Motor neuron (in vitro differentiated cells): ENCODE data around the gene CYP26A1. TPM values are rescaled to one million over a fixed set of nuclear protein-coding genes. Genes with fewer than 3 reads are reported as not detected.

Experiments used
- ATAC-seq, 8 experiments: fragments of 200-7000 bp; cut with Tn5 transposase; replicated peaks in 6 of 8; 2 replicates each; pipeline ENCODE4 v1.8.0; 2021; ENCODE audit warnings: mild to moderate bottlenecking in 8 of 8, moderate library complexity in 8 of 8
- H3K27ac ChIP-seq, 2 donors: fragments of 250-450 bp; sonication (Bioruptor Pico); 2 replicates each; pipeline ENCODE4 v1.9.0; 2021; ENCODE audit warnings: antibody characterized with exemption in 2 of 2, mild to moderate bottlenecking in 2 of 2, moderate library complexity in 1 of 2
- H3K4me1 ChIP-seq, 2 donors: fragments of 250-450 bp; sonication (Bioruptor Pico); replicated peaks in 1 of 2; 2 replicates each; pipeline ENCODE4 v1.6.1; 2021; ENCODE audit warnings: antibody characterized with exemption in 2 of 2, mild to moderate bottlenecking in 2 of 2, moderate library complexity in 1 of 2
- H3K4me3 ChIP-seq, 5 donors: fragments of 250-450 bp; sonication (Bioruptor Pico); 2 replicates each; pipeline ENCODE4 v1.9.0; 2021; ENCODE audit warnings: antibody characterized with exemption in 5 of 5, mild to moderate bottlenecking in 5 of 5, moderate library complexity in 4 of 5
- WGBS, 10 experiments: fragments of 450-650 bp; shearing (Covaris generic); methylation state at CpG; one replicate each; pipeline ENCODE4 v1.0.0; 2022; 5-methylcytosine and 5-hydroxymethylcytosine counted together
- in situ Hi-C, 9 experiments: fragments of 400-800 bp; cut with MboI; loops; one replicate each; pipeline ENCODE4 v1.15.0; 2021; ENCODE audit warnings: low sequenced_read_pairs in 9 of 9, low pct_unique_long_range_greater_than_20kb in 2 of 9; ENCODE audit not compliant: unreplicated experiment in 9 of 9
- total RNA-seq, 8 experiments: library from RNA; unstranded; fragments of 300-600 nt; gene quantifications; 2 replicates each; pipeline versions ENCODE4 v1.2.3 to v1.2.4, GENCODE V29; 2022

Gene CYP26A1
- total RNA-seq, 8 experiments from 2014 or later: 0.57 to 9.4 (median 2.8) TPM

DNA sequence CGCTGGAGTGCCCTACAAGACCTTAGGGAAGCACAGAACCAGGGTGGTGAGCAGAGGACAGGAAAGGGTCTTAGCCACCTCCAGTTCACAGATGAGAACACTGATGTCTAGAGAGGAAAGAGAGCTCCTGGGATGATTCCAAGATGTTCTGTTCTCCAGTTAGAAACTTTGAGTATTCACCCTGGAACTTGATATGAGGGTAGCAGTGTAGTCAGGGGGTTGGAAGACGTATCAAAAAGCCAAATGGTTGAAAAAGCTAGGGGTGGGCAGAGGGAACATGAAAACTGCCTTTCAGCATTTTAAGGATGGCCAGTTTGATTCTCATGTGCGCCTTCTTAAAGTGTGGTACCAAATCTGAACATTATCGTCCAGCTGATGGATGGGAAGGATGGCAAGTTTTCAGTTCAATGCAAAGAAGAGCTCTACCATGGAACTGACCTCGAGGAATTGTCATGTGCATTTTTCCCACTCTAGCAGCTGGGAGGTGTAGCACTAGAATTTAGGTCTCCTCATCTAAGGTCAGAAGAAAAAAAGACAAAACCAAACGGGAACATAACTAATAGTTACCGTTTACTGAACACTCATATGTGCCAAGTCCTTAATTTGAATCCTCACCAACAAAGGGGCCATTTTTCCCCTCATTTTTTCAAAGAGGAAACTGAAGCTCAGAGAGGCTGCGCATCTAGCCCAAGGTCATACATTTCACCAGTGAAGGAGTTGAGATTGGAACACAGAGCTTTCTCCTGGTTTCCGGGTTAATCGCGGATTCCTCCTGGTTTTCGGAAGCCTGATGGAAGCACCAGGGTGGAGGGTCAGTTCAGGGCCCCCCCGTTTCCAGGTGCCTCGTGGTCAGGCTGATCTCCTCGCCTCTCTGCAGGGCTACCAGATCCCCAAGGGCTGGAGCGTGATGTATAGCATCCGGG, 6.0 kb upstream of the CYP26A1 start:
- WGBS, 10 experiments: 0 to 63% (median 21%) methylated on average over 1 to 10 of the region's 17 CpGs; no CpG with 5 or more reads in 1 of the 10 experiments
- in situ Hi-C loops: loop anchor here in 1 of 9 experiments (25.0 kb wide), 1 partner anchor 180 kb away; no protein-coding TSS in a partner anchor
- H3K4me1 ChIP-seq: peaks cover 0 to 8% of the 10 kb centered on the region in 2 donors
- H3K27ac ChIP-seq: no peak overlapping the region
- no peak for ATAC-seq
- peak overlapping the region; percentile 34 to 42 (median 37) for H3K4me3 ChIP-seq

DNA sequence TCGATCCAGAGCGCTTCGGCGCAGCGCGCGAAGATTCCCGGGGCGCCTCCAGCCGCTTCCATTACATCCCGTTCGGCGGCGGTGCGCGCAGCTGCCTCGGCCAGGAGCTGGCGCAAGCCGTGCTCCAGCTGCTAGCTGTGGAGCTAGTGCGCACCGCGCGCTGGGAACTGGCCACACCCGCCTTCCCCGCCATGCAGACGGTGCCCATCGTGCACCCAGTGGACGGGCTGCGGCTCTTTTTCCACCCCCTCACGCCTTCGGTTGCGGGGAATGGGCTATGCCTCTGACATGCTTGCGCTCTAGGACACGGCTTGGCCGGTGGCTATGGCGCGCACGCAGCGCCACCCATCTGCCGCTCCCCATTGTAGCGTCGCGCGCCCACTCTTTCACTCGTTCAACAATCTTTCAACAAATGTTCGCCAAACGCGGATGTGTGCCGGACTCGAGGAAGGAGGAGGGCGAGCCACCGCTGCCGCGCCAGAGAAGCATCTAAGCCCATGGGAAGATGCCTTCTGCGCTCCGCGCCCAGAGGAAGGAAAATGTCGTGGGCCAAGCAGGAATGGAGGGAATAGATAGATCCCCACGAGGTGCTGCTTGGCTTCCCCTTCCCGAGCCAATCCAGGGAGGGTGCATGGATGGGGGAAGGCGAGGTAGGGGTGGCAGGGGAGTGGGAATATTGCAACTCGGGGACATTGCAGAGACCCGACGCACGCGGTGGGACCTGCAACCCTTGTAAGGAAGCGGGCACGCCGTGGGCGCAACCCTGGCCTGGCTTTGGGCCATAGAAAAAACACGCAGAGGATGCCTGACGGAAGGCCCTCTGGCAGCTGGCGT, 5.1 kb upstream of the CYP26A1 start:
- peak in 7 of 8 experiments; percentile 2 to 86 (median 76) for ATAC-seq
- no peak overlapping the region for H3K27ac ChIP-seq
- WGBS, 10 experiments: 6 to 61% (median 14%) methylated on average over 2 to 27 of the region's 73 CpGs; no CpG with 5 or more reads in 4 of the 10 experiments
- peak overlapping the region; percentile 34 to 42 (median 37) for H3K4me3 ChIP-seq
- in situ Hi-C loops: loop anchor here in 1 of 9 experiments (25.0 kb wide), 1 partner anchor 181 kb away; no protein-coding TSS in a partner anchor
- peaks cover 0 to 8% of the 10 kb centered on the region in 2 donors for H3K4me1 ChIP-seq

DNA sequence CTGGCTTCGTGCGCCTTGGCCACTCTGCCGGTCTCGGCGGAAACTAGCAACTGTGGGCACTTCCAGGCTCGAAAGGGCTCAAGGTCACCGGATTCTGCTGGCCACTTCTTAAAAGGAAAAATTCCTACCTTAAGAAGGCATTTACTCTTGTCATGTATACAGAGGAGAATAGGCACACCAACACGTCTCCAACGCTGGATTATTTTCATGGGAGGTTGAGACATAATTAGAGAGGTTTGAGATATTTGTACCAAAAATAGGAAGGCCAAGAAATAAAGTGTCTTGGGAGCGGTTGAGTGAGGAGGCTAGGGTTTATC, 4.5 kb upstream of the CYP26A1 start:
- in situ Hi-C loops: loop anchor here in 1 of 9 experiments (25.0 kb wide), 1 partner anchor 182 kb away; no protein-coding TSS in a partner anchor
- no peak overlapping the region for H3K4me3 ChIP-seq
- H3K4me1 ChIP-seq: peaks cover 0 to 8% of the 10 kb centered on the region in 2 donors
- 14 to 83% (median 56%) methylated on average over 2 to 10 of the region's 10 CpGs; no CpG with 5 or more reads in 6 of the 10 experiments for WGBS, 10 experiments
- H3K27ac ChIP-seq: no peak overlapping the region
- ATAC-seq: no peak

DNA sequence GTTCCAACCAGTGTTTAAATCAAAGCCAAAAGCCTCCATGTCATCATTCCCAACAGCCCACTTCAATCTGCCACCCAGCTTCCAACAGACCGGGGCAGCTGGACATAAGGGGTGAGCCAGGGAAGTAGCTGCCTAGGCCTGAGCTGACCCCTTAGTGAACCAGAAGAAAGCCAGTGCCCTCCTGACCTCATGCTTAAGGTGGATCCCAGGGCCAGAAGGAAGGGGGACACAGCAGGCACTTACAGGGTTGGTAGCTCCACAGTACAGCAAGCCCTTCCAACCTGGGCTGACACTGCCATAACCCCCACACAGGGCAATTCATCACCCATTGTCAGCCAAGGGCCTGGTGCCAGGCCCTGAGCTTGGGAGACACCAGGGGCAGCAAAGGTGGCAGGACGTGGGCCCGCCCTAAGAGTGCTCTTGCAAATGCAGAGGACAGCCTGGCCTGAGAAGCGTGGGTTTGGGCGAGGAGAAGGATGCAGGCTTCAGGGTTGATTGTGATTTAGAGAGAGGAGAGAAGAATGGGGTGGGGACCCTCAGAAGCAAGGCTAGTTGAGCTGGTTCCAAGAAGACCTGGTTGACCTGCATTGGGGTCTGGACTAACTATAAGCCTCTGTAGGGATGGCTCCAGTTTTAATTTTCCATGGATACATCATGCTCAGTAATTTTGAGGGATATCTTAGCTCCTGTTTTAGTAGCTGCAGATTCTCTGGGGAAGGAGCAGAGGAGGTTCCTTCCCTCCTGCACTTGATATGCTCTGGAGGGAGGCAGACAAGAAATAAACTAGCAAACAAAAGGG, 3.1 kb upstream of the CYP26A1 start:
- Histone ChIP-seq H3K4me3 (no peak overlapping the region), H3K4me1 (peaks cover 0 to 8% of the 10 kb centered on the region in 2 donors), H3K27ac (no peak overlapping the region)
- in situ Hi-C loops: loop anchor here in 1 of 9 experiments (25.0 kb wide), 1 partner anchor 183 kb away; no protein-coding TSS in a partner anchor
- WGBS, 10 experiments: 38 to 100% (median 83%) methylated on average over 1 of the region's 5 CpGs; no CpG with 5 or more reads in 7 of the 10 experiments
- ATAC-seq: no peak

DNA sequence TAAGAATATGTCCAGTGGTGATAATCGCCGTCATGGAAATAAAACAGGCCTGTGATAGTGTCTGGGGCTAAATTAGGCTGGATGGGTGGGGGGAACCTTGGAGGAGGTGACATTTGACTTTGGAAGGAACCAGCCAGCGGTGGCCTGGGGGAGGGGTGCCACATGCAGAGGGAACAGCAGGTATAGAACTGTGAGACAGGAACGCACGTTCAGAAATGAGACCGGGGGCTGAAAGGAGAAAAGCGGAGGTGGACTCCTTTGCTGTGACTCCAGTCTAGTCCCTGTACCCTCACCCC, 2.6 kb upstream of the CYP26A1 start:
- 33 to 100% (median 66%) methylated on average over 1 to 2 of the region's 7 CpGs; no CpG with 5 or more reads in 4 of the 10 experiments for WGBS, 10 experiments
- Histone ChIP-seq H3K4me1 (peaks cover 0 to 8% of the 10 kb centered on the region in 2 donors), H3K4me3 (no peak overlapping the region), H3K27ac (no peak overlapping the region)
- no peak for ATAC-seq
- in situ Hi-C loops: loop anchor here in 1 of 9 experiments (25.0 kb wide), 1 partner anchor 184 kb away; no protein-coding TSS in a partner anchor

DNA sequence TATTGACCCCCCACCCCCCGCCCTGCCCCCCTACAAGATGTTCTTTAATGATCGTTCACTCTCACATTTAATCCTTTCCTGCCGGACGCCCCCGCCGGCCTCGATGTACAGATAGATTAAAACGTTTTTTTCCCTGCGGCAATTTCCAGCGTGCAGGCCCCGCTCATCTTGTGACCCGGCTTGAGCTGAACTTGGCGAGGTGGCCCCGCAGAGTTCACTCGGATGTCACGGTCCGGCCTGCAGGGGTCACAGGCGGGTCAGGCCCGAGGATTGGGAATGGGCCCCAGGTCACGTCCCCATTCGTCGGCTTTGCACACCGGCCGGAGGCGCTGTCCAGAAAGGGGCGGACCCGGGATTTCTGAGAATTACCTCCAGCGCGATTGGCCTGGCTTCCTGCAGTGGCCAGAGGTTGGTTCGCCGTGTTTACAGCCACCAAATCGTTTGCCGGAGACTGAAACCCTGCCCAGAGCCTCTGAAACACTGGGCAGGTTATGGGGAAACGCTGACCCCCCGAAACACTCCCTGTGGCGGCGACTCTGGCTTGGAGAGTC, 1.9 kb upstream of the CYP26A1 start:
- peak in 5 of 8 experiments; percentile 20 to 48 (median 28) for ATAC-seq
- peak overlapping the region; percentile 13 to 44 (median 21) for H3K4me3 ChIP-seq
- no peak overlapping the region for H3K27ac ChIP-seq
- in situ Hi-C loops: loop anchor here in 1 of 9 experiments (25.0 kb wide), 1 partner anchor 184 kb away; no protein-coding TSS in a partner anchor
- H3K4me1 ChIP-seq: peaks cover 0 to 8% of the 10 kb centered on the region in 2 donors
- 0 to 6% (median 0%) methylated on average over 1 to 25 of the region's 37 CpGs; no CpG with 5 or more reads in 3 of the 10 experiments for WGBS, 10 experiments

DNA sequence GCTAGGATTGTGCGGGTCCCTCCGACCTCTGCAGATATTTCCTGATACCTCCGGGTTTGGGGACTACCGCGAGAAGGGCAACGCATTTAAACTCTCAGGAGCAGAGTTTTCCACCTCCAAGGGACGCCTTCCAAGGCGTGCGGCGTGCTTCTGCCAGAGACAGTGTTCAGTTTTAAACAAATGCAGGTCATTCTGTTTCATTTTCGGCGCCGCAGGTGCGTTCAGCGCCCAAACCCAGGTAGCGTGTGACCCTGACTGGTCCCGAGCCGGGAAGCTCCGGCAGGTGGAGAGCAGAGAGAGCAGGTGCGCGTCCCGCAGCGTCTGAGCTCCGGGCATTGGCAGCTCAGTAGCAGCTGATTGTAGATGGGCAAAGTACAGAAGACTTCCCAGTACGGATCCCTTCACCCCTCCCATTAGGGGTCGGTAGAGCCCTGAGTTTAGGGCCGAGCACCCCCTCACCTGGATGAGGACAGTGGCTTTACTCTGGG, 1.4 kb upstream of the CYP26A1 start:
- no peak overlapping the region for H3K27ac ChIP-seq
- in situ Hi-C loops: loop anchor here in 1 of 9 experiments (25.0 kb wide), 1 partner anchor 185 kb away; no protein-coding TSS in a partner anchor
- peak in 3 of 8 experiments; percentile 2 to 26 (median 4) for ATAC-seq
- H3K4me1 ChIP-seq: peaks cover 0 to 8% of the 10 kb centered on the region in 2 donors
- whole genome bisulfite sequencing, 10 experiments: 0 to 10% (median 3%) methylated on average over 2 to 14 of the region's 27 CpGs; no CpG with 5 or more reads in 4 of the 10 experiments
- peak overlapping the region; percentile 13 to 44 (median 21) for H3K4me3 ChIP-seq

DNA sequence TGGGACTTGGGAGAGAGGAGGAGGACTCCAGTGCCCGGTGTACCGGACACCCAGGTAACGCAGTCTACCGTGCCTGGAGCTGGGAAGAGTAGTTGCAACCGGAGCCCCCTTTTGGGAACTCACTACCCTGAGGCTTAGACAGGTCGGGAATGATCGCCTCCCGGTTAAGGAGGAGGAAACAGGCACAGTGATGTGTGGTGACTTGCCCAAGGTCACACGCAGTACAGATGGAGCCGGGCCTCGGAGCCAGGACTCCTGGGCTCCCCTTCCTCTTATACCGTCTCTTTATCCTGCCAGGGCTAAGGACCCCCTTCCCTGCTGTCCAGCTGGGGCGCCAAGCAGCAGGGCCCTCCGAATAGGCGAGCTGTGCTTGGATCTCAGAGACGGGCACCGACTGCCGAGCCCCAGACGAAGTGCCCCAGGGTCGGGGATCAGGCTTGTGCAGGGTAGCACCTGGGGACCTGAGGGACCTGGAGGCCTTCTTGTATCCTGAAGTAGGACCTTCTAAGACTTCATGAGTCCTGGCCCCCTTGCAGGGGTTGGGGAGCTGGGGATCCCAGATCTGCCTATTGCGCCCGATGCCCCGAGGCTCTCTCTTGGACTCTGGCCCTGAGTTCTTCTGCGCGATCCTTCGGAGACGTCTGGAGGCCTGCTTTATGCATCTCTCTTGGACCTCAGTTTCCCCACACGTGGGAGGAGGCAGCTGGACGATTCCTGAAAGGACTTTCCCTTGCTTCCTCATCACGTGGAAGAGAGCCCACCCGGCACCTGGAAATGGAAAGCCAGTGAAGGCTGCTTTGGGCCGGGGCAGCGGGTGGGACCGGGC, 767 bp upstream of the CYP26A1 start:
- in situ Hi-C loops: loop anchor here in 1 of 9 experiments (25.0 kb wide), 1 partner anchor 186 kb away; no protein-coding TSS in a partner anchor
- WGBS, 10 experiments: 0 to 20% (median 8%) methylated on average over 2 to 12 of the region's 34 CpGs; no CpG with 5 or more reads in 5 of the 10 experiments
- peak in 2 of 8 experiments; percentile 1 to 2 for ATAC-seq

DNA sequence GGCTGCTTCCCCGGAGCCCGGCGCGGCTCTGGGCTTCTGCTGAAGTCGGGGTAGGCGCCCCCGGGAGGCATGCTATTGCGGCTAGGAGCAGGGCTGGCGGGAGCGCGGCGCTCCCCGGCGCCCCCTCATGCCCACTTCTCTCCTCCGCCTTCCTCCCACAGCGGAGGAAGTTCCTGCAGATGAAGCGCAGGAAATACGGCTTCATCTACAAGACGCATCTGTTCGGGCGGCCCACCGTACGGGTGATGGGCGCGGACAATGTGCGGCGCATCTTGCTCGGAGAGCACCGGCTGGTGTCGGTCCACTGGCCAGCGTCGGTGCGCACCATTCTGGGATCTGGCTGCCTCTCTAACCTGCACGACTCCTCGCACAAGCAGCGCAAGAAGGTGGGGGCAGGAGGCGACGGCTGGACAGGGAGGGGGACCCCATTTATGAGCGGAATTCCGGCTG, 479 bp downstream of the CYP26A1 start:
- in situ Hi-C loops: loop anchor here in 1 of 9 experiments (25.0 kb wide), 1 partner anchor 187 kb away; no protein-coding TSS in a partner anchor
- H3K4me1 ChIP-seq: peaks cover 0 to 8% of the 10 kb centered on the region in 2 donors
- peak in 6 of 8 experiments; percentile 41 to 81 (median 72) for ATAC-seq
- peak overlapping the region in 1 of 2 donors; percentile 10 for H3K27ac ChIP-seq
- H3K4me3 ChIP-seq: peak overlapping the region; percentile 42 to 52 (median 45)
- WGBS, 10 experiments: 0 to 1% (median 0%) methylated on average over 5 to 27 of the region's 40 CpGs; no CpG with 5 or more reads in 7 of the 10 experiments

More for the DNA sequence above, 767 bp upstream of the CYP26A1 start:
- H3K27ac ChIP-seq: no peak overlapping the region
- H3K4me1 ChIP-seq: peaks cover 0 to 8% of the 10 kb centered on the region in 2 donors
- H3K4me3 ChIP-seq: peak overlapping the region; percentile 42 to 52 (median 45)

DNA sequence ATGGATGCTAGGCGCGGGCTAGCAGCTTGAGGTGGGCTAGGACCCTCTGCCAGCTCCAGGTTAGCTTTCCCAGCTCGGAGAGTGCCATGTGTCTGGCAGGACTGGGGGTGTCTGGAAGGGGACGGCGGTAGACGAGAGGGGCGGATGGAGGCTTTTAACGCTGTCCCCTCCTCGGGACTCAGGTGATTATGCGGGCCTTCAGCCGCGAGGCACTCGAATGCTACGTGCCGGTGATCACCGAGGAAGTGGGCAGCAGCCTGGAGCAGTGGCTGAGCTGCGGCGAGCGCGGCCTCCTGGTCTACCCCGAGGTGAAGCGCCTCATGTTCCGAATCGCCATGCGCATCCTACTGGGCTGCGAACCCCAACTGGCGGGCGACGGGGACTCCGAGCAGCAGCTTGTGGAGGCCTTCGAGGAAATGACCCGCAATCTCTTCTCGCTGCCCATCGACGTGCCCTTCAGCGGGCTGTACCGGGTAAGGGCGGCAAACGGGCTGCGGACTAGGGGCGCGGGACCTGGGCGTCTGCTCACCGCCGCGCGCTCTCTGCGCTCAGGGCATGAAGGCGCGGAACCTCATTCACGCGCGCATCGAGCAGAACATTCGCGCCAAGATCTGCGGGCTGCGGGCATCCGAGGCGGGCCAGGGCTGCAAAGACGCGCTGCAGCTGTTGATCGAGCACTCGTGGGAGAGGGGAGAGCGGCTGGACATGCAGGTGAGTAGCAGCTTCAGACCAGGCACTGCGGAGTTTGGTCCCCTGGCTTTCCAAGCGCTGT, 1.1 kb downstream of the CYP26A1 start:
- WGBS, 10 experiments: 0 to 5% (median 3%) methylated on average over 1 to 42 of the region's 67 CpGs; no CpG with 5 or more reads in 7 of the 10 experiments
- peaks cover 0 to 8% of the 10 kb centered on the region in 2 donors for H3K4me1 ChIP-seq

More for the DNA sequence above, 1.1 kb downstream of the CYP26A1 start:
- Histone ChIP-seq H3K4me3 (peak overlapping the region; percentile 42 to 52 (median 45)), H3K27ac (peak overlapping the region in 1 of 2 donors; percentile 10)
- ATAC-seq: peak in 5 of 8 experiments; percentile 39 to 50 (median 43)
- in situ Hi-C loops: loop anchor here in 3 of 9 experiments (25.0 kb wide), 3 partner anchors 187 to 413 kb away; partner anchors contain the start of genes CEP55 (in 1 of the 3) and MYOF (in 1 of the 3)
